Hepatocyte (in vitro differentiated cells): Measurements from ENCODE around the gene KDM1A. TPM values are rescaled to one million over a fixed set of nuclear protein-coding genes. Genes with fewer than 3 reads are reported as not detected.
"Not testable (repeated sequence)": the region's sequence is repeated elsewhere in the genome, so short reads cannot be mapped to it uniquely, and the experiment has no call there.

ENCODE experiments used
- DNase-seq: peaks from one replicate; pipeline ENCODE4 v3.0.0-alpha.2; 2016; ENCODE audit warnings: low spot score
- H2AFZ ChIP-seq: fragments of 200-600 bp; sonication (generic); 2 replicates; pipeline ENCODE4 v1.6.0; 2016; ENCODE audit warnings: antibody characterized with exemption, mild to moderate bottlenecking
- H3K27ac ChIP-seq: fragments of 200-600 bp; sonication (generic); 2 replicates; pipeline ENCODE4 v1.5.1; 2016; ENCODE audit warnings: mild to moderate bottlenecking
- H3K27me3 ChIP-seq: fragments of 200-600 bp; sonication (generic); 2 replicates; pipeline ENCODE4 v1.6.1; 2016
- H3K36me3 ChIP-seq: fragments of 200-600 bp; sonication (generic); replicated peaks from 2 replicates; pipeline ENCODE4 v1.5.1; 2016; ENCODE audit warnings: low read depth; ENCODE audit not compliant: insufficient read depth
- H3K4me1 ChIP-seq: fragments of 200-600 bp; sonication (generic); 2 replicates; pipeline ENCODE4 v1.5.1; 2016; ENCODE audit warnings: mild to moderate bottlenecking, moderate library complexity; ENCODE audit not compliant: insufficient read depth
- H3K4me2 ChIP-seq: fragments of 200-600 bp; sonication (generic); 2 replicates; pipeline ENCODE4 v1.6.0; 2016
- H3K4me3 ChIP-seq: fragments of 200-600 bp; sonication (generic); 2 replicates; pipeline ENCODE4 v1.5.1; 2016; ENCODE audit warnings: mild to moderate bottlenecking
- H3K79me2 ChIP-seq: fragments of 200-600 bp; sonication (generic); 2 replicates; pipeline ENCODE4 v1.6.0; 2017; ENCODE audit warnings: mild to moderate bottlenecking
- H3K9me2 ChIP-seq: fragments of 200-600 bp; sonication (generic); replicated peaks from 2 replicates; pipeline ENCODE4 v1.6.0; 2017; ENCODE audit warnings: mild to moderate bottlenecking; ENCODE audit not compliant: insufficient read depth
- H3K9me3 ChIP-seq: fragments of 200-600 bp; sonication (generic); 2 replicates; pipeline ENCODE4 v1.5.1; 2016; ENCODE audit warnings: low read depth, mild to moderate bottlenecking
- H4K20me1 ChIP-seq: fragments of 200-600 bp; sonication (generic); 2 replicates; pipeline ENCODE4 v1.6.0; 2016; ENCODE audit warnings: mild to moderate bottlenecking; ENCODE audit not compliant: insufficient read depth, poor library complexity, severe bottlenecking
- CTCF ChIP-seq: fragments of 200-600 bp; sonication (generic); IDR thresholded peaks from 2 replicates; pipeline ENCODE4 v1.5.1; 2016; ENCODE audit warnings: antibody characterized with exemption, mild to moderate bottlenecking; ENCODE audit not compliant: poor library complexity
- EZH2 ChIP-seq: fragments of 200-600 bp; sonication (generic); IDR thresholded peaks from 2 replicates; pipeline ENCODE4 v1.6.1; 2016; ENCODE audit warnings: antibody characterized with exemption, mild to moderate bottlenecking, borderline replicate concordance
- EZH2phosphoT487 ChIP-seq: fragments of 200-600 bp; sonication (generic); IDR thresholded peaks from one replicate; pipeline ENCODE4 v1.6.1; 2018; ENCODE audit warnings: antibody characterized with exemption, mild to moderate bottlenecking, low read depth, moderate library complexity; ENCODE audit not compliant: unreplicated experiment, severe bottlenecking
- WGBS: methylation state at CpG from one replicate; pipeline ENCODE4 v1.1.6; 2016; ENCODE audit warnings: low lambda C conversion rate; ENCODE audit errors: missing lambda C conversion rate; 5-methylcytosine and 5-hydroxymethylcytosine counted together
- polyA plus RNA-seq: library from polyadenylated mRNA; unstranded; fragments of >200 nt; fragmentation: Nextera tagmentation; extraction: Ambion mirVana; gene quantifications from 2 replicates; pipeline ENCODE4 v1.2.1, GENCODE V29; 2016
- total RNA-seq: library from RNA; depleted of rRNA; stranded (reverse); fragments of >200 nt; gene quantifications from 2 replicates; pipeline ENCODE4 v1.2.3, GENCODE V29; 2014

Gene KDM1A
- total and polyA plus RNA-seq, 2 experiments from 2014 or later: 64.5 to 97.9 TPM

- Histone ChIP-seq H3K27me3 (no peaks in the 10 kb centered on the region), H3K36me3 (no peaks in the 10 kb centered on the region), H3K9me2 (no peaks in the 10 kb centered on the region), H3K9me3 (no peaks in the 10 kb centered on the region), H3K4me1 (no peaks in the 10 kb centered on the region), H4K20me1 (no peaks in the 10 kb centered on the region), H2AFZ (no peak overlapping the region), H3K27ac (no peak overlapping the region), H3K4me2 (no peak overlapping the region), H3K79me2 (no peaks in the 10 kb centered on the region), H3K4me3 (no peak overlapping the region)
- TF ChIP-seq EZH2phosphoT487 (no peak), CTCF (no peak), EZH2 (no peak)
- DNase-seq: no peak
- 67% methylated on average over 4 of the region's 4 CpGs for WGBS
Observed at GRCh38 chr1:22983944-22984343, 35.3 kb upstream of the KDM1A start.

DNA sequence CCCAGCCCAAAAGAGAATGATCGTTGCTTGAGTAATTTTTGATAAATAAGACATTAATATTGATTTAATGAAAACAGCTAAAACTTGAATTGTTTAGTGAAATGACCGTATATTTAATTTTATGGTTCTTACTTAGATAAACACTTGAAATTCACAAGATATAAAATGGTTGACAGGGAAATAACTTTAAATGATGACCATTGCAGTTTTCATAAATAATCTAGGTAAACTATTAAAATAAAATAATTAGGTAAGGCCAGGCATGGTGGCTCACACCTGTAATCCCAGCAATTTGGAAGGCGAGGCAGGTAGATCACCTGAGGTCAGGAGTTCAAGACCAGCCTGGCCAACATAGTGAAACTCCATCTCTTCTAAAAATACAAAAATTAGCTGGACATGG lies 26.9 kb upstream of the KDM1A start:
- not testable (repeated sequence) for H2AFZ ChIP-seq, H3K4me3 ChIP-seq, H3K36me3 ChIP-seq, H4K20me1 ChIP-seq, DNase-seq, H3K27me3 ChIP-seq, H3K4me2 ChIP-seq, H3K4me1 ChIP-seq, H3K79me2 ChIP-seq, H3K27ac ChIP-seq, H3K9me2 ChIP-seq
- peaks cover 13% of the 10 kb centered on the region for H3K9me3 ChIP-seq
- WGBS: 65% methylated on average over 3 of the region's 3 CpGs

DNA sequence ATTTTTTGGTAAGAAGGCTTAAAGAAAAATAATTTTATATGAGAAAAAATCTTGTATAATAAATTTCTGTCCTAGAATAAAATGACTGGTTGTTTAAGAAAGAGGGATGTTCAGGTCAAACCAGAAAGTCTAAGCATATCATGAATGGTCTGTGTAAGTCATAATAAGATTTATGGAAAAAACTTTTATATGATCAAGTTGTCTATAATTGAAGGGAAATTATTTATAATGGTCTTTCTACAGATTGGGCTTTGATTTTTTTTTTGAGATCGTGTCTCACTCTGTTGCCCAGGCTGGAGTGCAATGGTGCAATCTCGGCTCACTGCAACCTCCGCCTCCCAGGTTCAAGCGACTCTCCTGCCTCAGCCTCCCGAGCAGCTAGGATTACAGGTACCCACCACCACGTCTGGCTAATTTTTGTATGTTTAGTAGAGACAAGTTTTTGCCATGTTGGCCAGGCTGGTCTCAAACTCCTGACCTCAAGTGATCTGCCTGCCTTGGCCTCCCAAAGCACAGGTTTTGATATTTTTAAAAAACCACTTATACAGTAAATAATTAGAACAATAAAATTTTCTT lies 26.0 kb upstream of the KDM1A start:
- H4K20me1 ChIP-seq, H3K27me3 ChIP-seq, DNase-seq, H2AFZ ChIP-seq, H3K36me3 ChIP-seq, H3K4me3 ChIP-seq, H3K9me2 ChIP-seq, H3K4me1 ChIP-seq, H3K79me2 ChIP-seq, H3K4me2 ChIP-seq, H3K27ac ChIP-seq: not testable (repeated sequence)
- peaks cover 13% of the 10 kb centered on the region for H3K9me3 ChIP-seq
- WGBS: 76% methylated on average over 6 of the region's 6 CpGs

DNA sequence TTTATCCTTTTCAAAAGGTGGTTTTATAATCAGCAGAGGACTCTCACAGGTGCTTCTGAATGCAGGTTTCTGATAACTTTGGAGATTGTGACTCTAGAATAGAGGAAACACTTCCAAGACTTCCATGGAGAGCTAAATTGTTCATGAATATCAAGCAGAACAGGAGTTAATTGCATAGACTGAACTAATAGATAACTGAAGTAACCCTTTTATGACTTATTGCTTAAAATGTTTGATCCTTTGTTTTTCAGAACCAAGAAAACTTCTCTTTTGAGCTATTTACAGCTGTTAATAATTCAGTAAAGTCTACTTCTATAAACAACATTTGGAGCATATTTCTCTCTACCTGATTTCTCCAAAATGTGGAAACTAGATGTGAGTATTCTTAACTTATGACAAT lies 23.5 kb upstream of the KDM1A start:
- Histone ChIP-seq H3K9me2 (no peaks in the 10 kb centered on the region), H3K9me3 (peaks cover 13% of the 10 kb centered on the region), H3K79me2 (no peaks in the 10 kb centered on the region), H3K4me1 (no peaks in the 10 kb centered on the region), H3K27me3 (no peaks in the 10 kb centered on the region), H4K20me1 (no peaks in the 10 kb centered on the region), H3K36me3 (no peaks in the 10 kb centered on the region), H3K27ac (no peak overlapping the region), H3K4me3 (no peak overlapping the region), H3K4me2 (no peak overlapping the region), H2AFZ (no peak overlapping the region)
- no peak for TF ChIP-seq EZH2
- no peak for TF ChIP-seq EZH2phosphoT487
- no peak for TF ChIP-seq CTCF
- DNase-seq: no peak

- H2AFZ ChIP-seq, H3K36me3 ChIP-seq, H3K79me2 ChIP-seq, H3K4me3 ChIP-seq, H3K9me2 ChIP-seq, DNase-seq, H3K27me3 ChIP-seq, H3K4me1 ChIP-seq, H3K4me2 ChIP-seq, H4K20me1 ChIP-seq, H3K27ac ChIP-seq: not testable (repeated sequence)
- WGBS: 87% methylated on average over 5 of the region's 5 CpGs
- H3K9me3 ChIP-seq: peaks cover 13% of the 10 kb centered on the region
Observed at GRCh38 chr1:22997528-22997927, 21.7 kb upstream of the KDM1A start.

- H3K79me2 ChIP-seq, H3K27ac ChIP-seq, H2AFZ ChIP-seq, H3K27me3 ChIP-seq, H3K9me2 ChIP-seq, H3K4me1 ChIP-seq, DNase-seq, H4K20me1 ChIP-seq, H3K4me2 ChIP-seq, H3K9me3 ChIP-seq, H3K36me3 ChIP-seq, H3K4me3 ChIP-seq: not testable (repeated sequence)
- 90% methylated on average over 3 of the region's 3 CpGs for WGBS
Observed at GRCh38 chr1:23000133-23000532, 19.1 kb upstream of the KDM1A start.

GRCh38 chr1:23002218-23002617 lies 17.1 kb upstream of the KDM1A start:
- not testable (repeated sequence) for H3K27me3 ChIP-seq, H3K4me3 ChIP-seq, DNase-seq, H3K9me2 ChIP-seq, H3K4me1 ChIP-seq, H4K20me1 ChIP-seq, H3K27ac ChIP-seq, H3K9me3 ChIP-seq, H3K79me2 ChIP-seq, H3K4me2 ChIP-seq, H3K36me3 ChIP-seq, H2AFZ ChIP-seq
- 93% methylated on average over 7 of the region's 7 CpGs for WGBS
